GM12875 (cell line): ENCODE measurements around the gene BABAM1.
"Not testable (repeated sequence)": the region's sequence is repeated elsewhere in the genome, so short reads cannot be mapped to it uniquely, and the experiment has no call there.

Source experiments
- H3K4me3 ChIP-seq: one replicate; pipeline ENCODE4 v1.5.1; 2011; ENCODE audit warnings: low read depth, low read length, control low read depth
- TF ChIP-seq, protein P1 (sequence below): IDR thresholded peaks from 2 replicates; pipeline ENCODE4 v1.5.1; 2011; ENCODE audit warnings: low read depth, mild to moderate bottlenecking, control low read depth, inconsistent platforms, low read length, moderate library complexity, borderline replicate concordance; ENCODE audit not compliant: insufficient read depth

The BABAM1 gene

DNA sequence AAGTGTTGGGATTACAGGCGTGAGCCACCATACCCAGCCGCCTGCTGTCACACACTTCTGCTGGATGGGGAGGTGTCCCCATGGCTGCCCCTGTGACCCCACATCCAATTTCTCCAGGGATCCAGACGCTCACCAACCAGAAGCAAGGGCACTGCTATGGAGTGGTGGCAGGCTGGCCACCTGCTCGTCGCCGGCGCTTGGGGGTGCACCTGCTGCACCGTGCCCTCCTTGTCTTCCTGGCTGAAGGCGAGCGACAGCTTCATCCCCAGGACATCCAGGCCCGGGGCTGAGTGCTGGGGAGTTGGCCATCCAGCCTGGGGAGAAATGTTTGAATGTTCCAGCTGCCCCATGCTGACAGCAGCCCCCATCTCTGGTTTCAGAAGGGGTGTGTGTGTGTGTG, 19.0 kb downstream of the BABAM1 start:
- TF ChIP-seq, protein P1, sequence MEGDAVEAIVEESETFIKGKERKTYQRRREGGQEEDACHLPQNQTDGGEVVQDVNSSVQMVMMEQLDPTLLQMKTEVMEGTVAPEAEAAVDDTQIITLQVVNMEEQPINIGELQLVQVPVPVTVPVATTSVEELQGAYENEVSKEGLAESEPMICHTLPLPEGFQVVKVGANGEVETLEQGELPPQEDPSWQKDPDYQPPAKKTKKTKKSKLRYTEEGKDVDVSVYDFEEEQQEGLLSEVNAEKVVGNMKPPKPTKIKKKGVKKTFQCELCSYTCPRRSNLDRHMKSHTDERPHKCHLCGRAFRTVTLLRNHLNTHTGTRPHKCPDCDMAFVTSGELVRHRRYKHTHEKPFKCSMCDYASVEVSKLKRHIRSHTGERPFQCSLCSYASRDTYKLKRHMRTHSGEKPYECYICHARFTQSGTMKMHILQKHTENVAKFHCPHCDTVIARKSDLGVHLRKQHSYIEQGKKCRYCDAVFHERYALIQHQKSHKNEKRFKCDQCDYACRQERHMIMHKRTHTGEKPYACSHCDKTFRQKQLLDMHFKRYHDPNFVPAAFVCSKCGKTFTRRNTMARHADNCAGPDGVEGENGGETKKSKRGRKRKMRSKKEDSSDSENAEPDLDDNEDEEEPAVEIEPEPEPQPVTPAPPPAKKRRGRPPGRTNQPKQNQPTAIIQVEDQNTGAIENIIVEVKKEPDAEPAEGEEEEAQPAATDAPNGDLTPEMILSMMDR = no peak
- no peak overlapping the region for H3K4me3 ChIP-seq

DNA sequence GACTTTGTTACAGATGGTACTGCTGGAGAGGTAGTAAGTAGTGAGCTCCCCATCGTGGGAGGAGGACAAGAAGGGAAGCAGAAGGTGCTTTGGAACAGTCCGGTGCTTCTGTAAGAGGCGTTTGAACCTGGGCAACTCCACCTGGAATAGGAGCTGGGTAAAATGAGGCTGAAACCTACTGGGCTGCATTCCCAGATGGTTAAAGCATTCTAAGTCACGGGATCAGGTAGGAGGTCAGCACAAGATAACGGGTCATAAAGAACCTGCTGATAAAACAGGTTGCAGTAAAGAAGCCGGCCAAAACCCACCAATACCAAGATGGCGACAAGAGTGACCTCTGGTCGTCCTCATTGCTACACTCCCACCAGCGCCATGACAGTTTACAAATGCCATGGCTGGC, 19.5 kb downstream of the BABAM1 start:
- TF ChIP-seq, protein P1 = no peak
- no peak overlapping the region for H3K4me3 ChIP-seq

DNA sequence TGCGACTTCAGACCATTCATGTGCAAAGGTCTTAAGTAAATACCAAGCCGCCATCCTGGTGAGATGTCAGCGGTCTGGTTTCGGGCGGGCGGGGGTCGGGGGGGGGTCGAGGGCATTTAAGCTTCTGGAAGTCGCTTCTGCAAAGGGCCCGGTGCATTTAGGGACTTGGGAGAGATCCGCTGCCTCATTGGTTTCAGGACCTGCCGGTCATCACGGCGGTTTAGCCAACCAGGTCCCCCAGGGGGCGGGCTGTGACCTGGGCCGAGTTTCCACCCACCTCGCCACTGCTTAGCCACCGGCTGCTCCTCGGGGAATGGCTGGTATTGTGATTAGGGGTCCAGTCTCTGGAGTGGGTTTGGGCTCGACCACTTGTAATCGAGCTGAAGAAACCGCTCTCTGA, 22.2 kb downstream of the BABAM1 start:
- no peak overlapping the region for H3K4me3 ChIP-seq
- TF ChIP-seq, protein P1 = no peak

DNA sequence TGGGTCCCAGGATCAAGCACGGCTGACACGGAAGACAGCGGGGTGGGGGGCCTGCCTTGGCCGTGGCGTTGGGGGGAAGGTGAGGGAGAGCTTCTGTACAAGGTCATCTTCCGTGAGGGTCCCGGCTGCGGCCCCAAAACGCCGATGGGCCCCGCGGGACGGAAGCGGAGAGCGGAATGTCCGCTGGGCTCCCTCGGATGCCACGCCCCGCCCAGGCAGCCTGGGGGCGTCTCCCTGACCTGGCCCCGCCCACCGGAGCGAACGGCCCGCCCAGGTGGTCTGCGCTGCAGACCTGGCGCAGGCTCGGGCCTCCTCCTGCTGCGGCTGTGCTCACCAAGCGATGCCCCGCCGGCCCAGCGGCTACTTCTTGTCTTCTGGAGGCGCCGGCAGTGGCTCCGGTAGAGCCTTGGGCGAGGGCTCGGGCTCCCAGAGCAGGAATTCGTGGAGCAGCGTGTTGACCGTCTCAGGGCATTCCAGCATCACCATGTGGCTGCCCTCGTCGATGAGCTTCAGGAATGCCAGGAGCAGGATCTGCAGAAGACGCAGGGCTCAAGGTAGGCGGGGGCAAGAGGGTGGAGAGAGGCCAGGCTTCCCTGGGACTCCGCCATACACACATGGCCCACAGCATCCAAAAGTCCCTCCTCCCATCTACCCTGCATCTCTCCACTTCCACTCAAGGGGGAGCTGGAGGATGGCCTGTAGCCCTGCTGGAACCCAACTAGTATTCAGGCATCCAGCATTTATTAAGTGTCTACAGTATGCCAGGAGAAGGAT, 25.2 kb downstream of the BABAM1 start:
- TF ChIP-seq, protein P1 = peak; percentile 77; the same call in 1 of the 2 replicates
- H3K4me3 ChIP-seq = peak overlapping the region; percentile 71

DNA sequence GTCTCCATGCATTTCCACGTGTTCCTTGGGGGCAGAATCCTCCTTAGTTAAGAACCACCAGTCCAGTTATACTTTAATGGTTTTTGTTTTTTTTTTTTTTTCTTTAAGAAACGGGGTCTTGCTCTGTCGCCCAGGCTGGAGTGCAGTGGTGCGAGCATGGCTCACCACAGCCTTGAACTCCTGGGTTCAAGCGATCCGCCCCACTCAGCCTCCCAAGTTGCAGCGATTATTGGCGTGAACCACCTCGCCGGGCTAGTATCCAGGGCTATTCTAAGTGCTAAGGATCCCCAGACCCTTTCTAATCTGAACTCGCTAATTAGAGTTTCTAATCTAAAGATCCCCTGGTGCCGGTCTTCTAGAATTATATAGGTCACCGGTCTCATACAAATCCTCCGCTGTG, 26.4 kb downstream of the BABAM1 start:
- no peak overlapping the region for H3K4me3 ChIP-seq
- TF ChIP-seq, protein P1 = no peak

DNA sequence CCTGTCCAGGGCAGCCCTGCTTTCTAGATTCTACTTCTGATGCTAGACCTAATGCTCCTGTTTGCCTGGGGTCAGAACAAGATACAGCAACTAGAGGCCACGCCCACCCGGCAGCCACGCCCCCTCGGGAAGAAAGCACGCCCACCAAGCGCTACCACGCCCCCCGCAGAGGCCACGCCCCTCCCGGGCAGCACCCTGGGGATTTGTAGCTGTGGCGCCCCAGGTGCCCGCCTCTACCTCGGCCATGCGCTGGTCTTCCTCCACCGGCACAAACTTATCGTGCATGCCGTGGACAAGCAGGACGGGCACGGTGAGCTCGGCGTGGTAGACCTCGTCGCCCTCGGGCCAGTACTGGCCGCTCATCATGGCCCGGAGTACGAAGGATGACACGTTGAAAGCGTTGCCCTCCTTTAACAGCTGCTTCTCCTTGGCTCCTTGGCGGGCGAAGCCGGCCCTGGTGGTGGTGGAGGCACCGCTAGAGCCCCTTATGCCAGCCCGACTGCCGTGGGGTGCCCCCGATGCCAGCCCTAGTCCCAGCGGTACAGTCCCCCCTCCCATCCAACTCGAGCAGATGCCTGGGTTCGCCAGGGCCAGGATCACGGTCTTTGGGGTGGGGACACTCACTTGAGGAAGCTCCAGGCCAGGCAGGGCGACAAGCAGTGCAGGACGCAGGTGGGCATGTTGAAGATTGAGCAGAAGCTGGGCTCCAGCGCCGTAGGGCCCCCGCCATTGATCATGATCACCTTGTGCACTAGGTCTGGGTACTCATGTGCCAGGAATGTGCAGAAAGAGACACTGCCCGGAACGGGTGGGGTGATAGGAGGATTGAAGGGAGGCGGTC, 27.0 kb downstream of the BABAM1 start:
- TF ChIP-seq, protein P1 = no peak
- H3K4me3 ChIP-seq = no peak overlapping the region

DNA sequence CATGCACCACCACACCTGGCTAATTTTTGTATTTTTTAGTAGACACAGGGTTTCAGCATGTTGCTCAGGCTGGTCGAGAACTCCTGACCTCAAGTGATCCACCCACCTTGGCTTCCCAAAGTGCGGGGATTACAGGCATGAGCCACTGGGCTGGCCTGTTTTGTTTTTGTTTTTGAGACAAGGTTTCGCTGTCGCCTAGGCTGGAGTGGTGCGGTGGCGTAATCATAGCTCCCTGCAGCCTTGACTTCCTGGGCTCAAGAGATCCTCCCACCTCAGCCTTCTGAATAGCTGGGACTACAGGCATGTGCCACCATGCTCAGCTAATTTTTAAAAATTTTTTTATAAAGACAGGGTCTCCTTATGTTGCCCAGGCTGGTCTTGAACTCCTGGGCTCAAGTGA, 28.3 kb downstream of the BABAM1 start:
- not testable (repeated sequence) for H3K4me3 ChIP-seq
